ENCODE measurements around the gene G3BP1.

The G3BP1 gene

DNA sequence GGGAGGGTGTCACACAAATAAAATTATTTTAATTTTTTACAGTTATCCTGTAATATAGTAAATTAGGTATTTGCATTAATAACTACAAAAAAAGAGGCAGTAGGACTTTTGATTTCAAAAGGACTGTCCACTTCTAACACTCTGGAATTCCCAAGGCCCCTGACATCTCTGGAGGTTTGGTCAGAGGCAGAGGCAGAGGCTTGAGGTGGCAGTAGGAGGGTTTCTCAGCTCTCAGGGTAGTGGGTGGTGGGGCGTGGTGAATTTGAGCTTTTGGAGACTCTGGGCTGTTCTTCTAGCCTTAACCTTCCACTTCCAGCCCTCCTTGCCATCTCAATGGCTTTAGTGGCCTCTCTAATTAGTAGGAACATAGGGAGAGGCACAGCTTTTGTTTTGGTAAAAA lies 36.1 kb upstream of the G3BP1 start:
- no peak overlapping the region for H3K4me3 ChIP-seq (replicated peaks; ENCODE audit: low read depth, low read length)
- TF ChIP-seq, protein P1, sequence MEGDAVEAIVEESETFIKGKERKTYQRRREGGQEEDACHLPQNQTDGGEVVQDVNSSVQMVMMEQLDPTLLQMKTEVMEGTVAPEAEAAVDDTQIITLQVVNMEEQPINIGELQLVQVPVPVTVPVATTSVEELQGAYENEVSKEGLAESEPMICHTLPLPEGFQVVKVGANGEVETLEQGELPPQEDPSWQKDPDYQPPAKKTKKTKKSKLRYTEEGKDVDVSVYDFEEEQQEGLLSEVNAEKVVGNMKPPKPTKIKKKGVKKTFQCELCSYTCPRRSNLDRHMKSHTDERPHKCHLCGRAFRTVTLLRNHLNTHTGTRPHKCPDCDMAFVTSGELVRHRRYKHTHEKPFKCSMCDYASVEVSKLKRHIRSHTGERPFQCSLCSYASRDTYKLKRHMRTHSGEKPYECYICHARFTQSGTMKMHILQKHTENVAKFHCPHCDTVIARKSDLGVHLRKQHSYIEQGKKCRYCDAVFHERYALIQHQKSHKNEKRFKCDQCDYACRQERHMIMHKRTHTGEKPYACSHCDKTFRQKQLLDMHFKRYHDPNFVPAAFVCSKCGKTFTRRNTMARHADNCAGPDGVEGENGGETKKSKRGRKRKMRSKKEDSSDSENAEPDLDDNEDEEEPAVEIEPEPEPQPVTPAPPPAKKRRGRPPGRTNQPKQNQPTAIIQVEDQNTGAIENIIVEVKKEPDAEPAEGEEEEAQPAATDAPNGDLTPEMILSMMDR (IDR thresholded peaks at IDR 0.05; ENCODE audit: low read length, missing control alignments): no peak
- DNase-seq (ENCODE audit: low read depth): no peak

DNA sequence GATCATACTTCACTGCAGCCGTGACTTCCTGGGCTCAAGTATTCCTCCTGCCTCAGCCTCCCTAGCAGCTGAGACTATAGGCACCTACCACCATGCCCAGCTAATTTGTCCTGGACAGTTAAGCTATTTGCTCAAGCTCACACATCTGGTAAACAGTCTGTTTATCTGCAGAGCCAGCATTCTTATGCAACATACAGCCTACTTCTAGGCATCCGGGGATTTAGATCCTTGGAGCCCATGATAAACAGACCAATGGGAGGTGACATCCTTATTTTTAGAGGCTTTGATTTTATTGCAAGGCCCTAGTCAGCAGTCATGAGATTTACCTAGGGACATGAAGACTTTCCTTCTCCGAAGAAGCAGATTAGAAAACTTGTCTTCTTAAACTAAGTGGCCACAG lies 34.3 kb upstream of the G3BP1 start:
- DNase-seq (ENCODE audit: low read depth): no peak
- no peak overlapping the region for H3K4me3 ChIP-seq (replicated peaks; ENCODE audit: low read depth, low read length)
- TF ChIP-seq, protein P1 (IDR thresholded peaks at IDR 0.05; ENCODE audit: low read length, missing control alignments): no peak

DNA sequence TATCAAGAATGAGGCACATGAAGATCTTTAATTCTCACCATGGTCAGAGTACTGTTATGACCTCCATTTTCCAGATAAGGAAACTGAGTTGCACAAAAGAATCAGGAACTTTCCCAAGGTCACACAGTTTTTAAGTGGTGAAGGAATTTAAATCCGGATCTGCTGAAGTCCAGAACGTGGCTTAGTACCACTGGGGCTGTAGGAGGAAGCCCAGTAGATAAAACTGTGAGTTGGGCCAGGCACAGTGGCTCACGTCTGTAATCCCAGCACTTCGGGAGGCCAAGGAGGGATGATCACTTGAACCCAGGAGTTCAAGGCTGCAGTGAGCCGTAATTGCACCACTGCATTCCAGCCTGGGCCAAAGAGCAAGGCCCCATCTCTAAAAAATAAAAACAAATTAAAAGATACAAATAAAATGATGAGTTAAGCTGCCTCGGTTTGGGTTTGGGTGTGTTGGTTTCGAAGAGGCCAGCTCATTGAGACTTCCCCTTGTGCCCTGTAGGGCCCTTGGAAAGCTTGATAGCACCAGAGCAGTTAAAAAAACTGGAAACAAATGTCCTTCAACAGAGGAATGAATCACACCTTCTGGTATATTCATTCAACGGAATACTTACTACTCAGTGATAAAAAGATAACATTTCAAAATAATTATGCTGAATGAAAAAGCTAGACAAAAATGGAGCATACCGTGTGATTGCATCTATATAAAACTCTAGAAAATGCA lies 33.5 kb upstream of the G3BP1 start:
- TF ChIP-seq, protein P1 (IDR thresholded peaks at IDR 0.05; ENCODE audit: low read length, missing control alignments): no peak

DNA sequence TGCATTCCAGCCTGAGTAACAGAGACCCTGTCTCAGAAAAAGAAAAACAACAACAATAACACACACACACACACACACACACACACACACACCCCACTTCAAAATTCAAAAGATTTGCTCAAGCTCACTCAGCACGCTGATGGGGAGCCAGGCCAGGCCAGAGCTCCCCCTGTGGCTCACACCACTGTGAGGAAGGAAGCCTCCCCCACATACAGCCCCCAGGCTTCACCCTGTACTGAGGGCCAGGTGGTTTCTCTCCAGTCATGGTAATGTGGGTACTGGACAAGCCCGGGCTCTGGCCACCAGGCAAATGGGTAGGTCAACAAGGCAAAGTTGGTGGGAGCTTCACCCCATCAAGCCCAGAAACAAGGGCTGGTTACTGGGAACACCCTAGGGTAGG lies 32.4 kb upstream of the G3BP1 start:
- no peak overlapping the region for H3K4me3 ChIP-seq (replicated peaks; ENCODE audit: low read depth, low read length)
- peak; percentile 49 for DNase-seq (ENCODE audit: low read depth)
- TF ChIP-seq, protein P1 (IDR thresholded peaks at IDR 0.05; ENCODE audit: low read length, missing control alignments): peak; percentile 8

More for the DNA sequence above, 33.5 kb upstream of the G3BP1 start:
- DNase-seq (ENCODE audit: low read depth): peak; percentile 47
- H3K4me3 ChIP-seq (replicated peaks; ENCODE audit: low read depth, low read length): no peak overlapping the region

DNA sequence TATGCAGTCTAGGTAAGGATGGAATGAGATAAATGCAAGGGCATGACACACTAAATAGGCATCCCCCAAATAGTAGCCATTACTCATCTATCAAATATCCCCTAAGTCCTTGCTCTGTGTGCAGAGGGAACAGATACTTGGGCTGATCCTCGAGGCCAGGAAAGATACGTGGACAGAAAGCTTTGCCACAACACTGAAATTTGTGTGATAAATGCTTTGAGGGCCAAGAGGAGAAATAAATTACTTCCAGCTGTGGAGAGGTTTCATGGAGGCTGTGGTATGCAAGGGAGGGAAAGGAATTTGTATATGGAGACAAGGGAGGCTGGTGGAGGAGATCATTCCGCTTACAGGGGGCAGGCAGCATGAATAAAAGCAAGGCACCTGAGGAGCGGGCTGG lies 31.8 kb upstream of the G3BP1 start:
- DNase-seq (ENCODE audit: low read depth): peak; percentile 87
- TF ChIP-seq, protein P1 (IDR thresholded peaks at IDR 0.05; ENCODE audit: low read length, missing control alignments): no peak
- no peak overlapping the region for H3K4me3 ChIP-seq (replicated peaks; ENCODE audit: low read depth, low read length)

DNA sequence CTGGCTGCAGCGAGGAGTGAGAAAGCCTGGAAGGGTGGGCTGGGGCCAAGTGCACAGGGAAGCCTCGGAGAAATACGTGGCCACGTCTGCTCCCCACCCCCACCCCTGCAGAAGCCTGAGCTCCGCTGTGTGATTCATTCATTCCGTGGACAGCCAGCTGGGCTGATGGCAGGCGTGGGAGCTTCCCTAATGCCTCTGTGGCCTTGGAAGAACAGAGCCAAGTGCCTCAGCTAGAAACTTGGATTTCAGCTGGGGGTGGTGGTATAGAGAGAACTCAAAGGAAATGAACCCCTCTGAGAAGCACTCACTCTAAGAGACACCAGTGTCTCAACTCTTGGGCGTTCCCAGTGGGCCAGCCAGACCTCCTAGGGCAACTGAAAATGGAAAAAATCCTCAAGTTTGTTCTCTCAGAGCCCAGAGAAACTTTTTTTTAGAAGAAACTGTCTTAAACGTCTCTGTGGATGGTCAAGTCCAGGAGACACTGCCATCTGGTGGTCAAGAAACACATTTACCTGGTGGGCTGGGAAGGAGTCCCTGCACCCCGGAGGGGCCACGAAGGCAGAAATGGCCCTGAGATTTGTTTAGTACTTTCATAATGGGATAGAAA lies 31.3 kb upstream of the G3BP1 start:
- H3K4me3 ChIP-seq (replicated peaks; ENCODE audit: low read depth, low read length): no peak overlapping the region
- peak; percentile 96 for DNase-seq (ENCODE audit: low read depth)
- TF ChIP-seq, protein P1 (IDR thresholded peaks at IDR 0.05; ENCODE audit: low read length, missing control alignments): peak; percentile 83

Data from fibroblast of pulmonary artery (primary cell).